Stomach (tissue), 4 donors: ENCODE results near the gene CYP2J2.

Source experiments
- CTCF ChIP-seq, 7 experiments: fragments of 450-650 bp in 4 of 7; fragments of 200-600 bp in 3 of 7; sonication (generic) in 3 of 7; IDR thresholded peaks; one replicate each; pipeline ENCODE4 v1.5.1; 2016 to 2019; ENCODE audit warnings: antibody characterized with exemption in 7 of 7, control low read depth in 2 of 7, mild to moderate bottlenecking in 1 of 7
- EP300 ChIP-seq: sonication (generic); formaldehyde crosslinking; IDR thresholded peaks from one replicate; pipeline ENCODE4 v1.6.1; 2017; ENCODE audit warnings: antibody characterized with exemption
- POLR2A ChIP-seq, 4 donors: fragments of 450-650 bp; IDR thresholded peaks; one replicate each; pipeline ENCODE4 v1.6.1; 2016; ENCODE audit warnings: antibody characterized with exemption in 4 of 4, control low read depth in 2 of 4, mild to moderate bottlenecking in 1 of 4, moderate library complexity in 1 of 4

GRCh38 chr1:59973719-59974118, 47.1 kb upstream of the CYP2J2 start:
- TF ChIP-seq CTCF (IDR thresholded peaks at IDR 0.05) (no peak), EP300 (no peak), POLR2A (IDR thresholded peaks at IDR 0.05) (no peak)
